ENCODE measurements around the gene ALG5.

Gene ALG5

DNA sequence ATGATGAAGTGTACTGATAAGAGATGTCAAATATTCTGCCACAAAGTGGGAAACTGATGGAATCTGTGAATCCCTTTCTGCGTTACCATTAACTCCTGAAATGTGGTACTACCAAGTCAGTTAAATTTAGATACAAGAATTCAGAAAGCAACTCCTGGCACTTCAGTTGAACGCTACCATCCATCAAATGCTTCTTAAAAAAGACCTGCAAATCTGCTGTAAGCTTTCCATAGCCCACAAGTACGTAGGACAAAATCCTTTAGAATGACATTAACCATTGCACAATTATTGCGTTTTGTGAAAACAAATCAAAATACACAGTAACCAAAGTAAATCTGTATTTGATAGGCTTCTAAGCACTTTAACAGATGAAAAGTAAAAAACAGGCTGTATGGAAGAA, 84.5 kb downstream of the ALG5 start:
- no peak overlapping the region for H3K27ac ChIP-seq (ENCODE audit: low read length)
- H3K36me3 ChIP-seq (ENCODE audit: control insufficient read depth in 1 of 2, insufficient read depth in 2 of 2, low read length in 2 of 2): no peaks in the 10 kb centered on the region
- H3K9me3 ChIP-seq (ENCODE audit: control insufficient read depth in 1 of 2, low read length in 2 of 2): no peaks in the 10 kb centered on the region
- no peaks in the 10 kb centered on the region for H3K27me3 ChIP-seq (ENCODE audit: low read depth, low read length)
- H3K4me1 ChIP-seq (ENCODE audit: control insufficient read depth in 1 of 2, insufficient read depth in 2 of 2, low read length in 2 of 2): peaks cover 3 to 24% of the 10 kb centered on the region in 2 donors
- H3K4me3 ChIP-seq (ENCODE audit: low read depth in 1 of 2, low read length in 2 of 2): no peak overlapping the region

DNA sequence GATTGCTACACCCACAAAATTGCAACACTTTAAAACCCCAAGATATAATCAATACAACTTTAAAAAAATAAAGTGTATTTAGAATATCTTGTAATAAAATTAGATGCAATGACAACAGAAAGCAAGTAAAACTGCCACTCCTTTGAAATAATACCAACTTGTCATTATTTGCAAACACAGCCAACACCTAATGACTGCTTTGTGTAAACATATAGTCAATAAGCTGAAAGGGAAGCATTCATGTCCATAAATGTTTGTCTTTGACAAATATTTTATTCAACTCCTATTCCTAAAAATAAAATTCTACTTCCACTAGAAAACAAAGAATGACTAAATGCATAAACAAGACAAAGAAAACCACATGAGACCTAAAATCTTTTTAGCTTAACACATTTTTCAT, 85.7 kb downstream of the ALG5 start:
- H3K9me3 ChIP-seq (ENCODE audit: control insufficient read depth in 1 of 2, low read length in 2 of 2): no peaks in the 10 kb centered on the region
- H3K4me1 ChIP-seq (ENCODE audit: control insufficient read depth in 1 of 2, insufficient read depth in 2 of 2, low read length in 2 of 2): peaks cover 3 to 24% of the 10 kb centered on the region in 2 donors
- H3K36me3 ChIP-seq (ENCODE audit: control insufficient read depth in 1 of 2, insufficient read depth in 2 of 2, low read length in 2 of 2): no peaks in the 10 kb centered on the region
- H3K27me3 ChIP-seq (ENCODE audit: low read depth, low read length): no peaks in the 10 kb centered on the region
- no peak overlapping the region for H3K27ac ChIP-seq (ENCODE audit: low read length)
- H3K4me3 ChIP-seq (ENCODE audit: low read depth in 1 of 2, low read length in 2 of 2): no peak overlapping the region

DNA sequence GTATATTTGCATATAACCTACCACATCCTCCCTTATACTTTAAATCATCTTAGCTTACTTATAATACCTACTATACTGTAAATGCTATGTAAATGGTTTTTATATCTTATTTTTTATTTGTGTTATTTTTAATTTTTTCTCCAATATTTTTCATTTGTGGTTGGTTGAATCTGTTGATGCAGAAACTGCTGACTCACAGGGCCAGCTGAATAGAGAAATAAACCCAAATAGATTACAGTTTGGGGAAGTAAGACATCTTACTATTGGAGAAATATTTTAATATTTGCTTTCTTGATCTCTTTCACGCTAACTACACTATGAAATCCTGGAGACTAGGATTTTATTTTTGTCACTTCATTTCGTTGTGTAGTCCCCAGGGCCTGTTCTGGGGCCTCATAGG, 86.2 kb downstream of the ALG5 start:
- no peaks in the 10 kb centered on the region for H3K9me3 ChIP-seq (ENCODE audit: control insufficient read depth in 1 of 2, low read length in 2 of 2)
- no peak overlapping the region for H3K4me3 ChIP-seq (ENCODE audit: low read depth in 1 of 2, low read length in 2 of 2)
- no peak overlapping the region for H3K27ac ChIP-seq (ENCODE audit: low read length)
- H3K4me1 ChIP-seq (ENCODE audit: control insufficient read depth in 1 of 2, insufficient read depth in 2 of 2, low read length in 2 of 2): peaks cover 3 to 20% of the 10 kb centered on the region in 2 donors
- H3K27me3 ChIP-seq (ENCODE audit: low read depth, low read length): no peaks in the 10 kb centered on the region
- H3K36me3 ChIP-seq (ENCODE audit: control insufficient read depth in 1 of 2, insufficient read depth in 2 of 2, low read length in 2 of 2): no peaks in the 10 kb centered on the region

DNA sequence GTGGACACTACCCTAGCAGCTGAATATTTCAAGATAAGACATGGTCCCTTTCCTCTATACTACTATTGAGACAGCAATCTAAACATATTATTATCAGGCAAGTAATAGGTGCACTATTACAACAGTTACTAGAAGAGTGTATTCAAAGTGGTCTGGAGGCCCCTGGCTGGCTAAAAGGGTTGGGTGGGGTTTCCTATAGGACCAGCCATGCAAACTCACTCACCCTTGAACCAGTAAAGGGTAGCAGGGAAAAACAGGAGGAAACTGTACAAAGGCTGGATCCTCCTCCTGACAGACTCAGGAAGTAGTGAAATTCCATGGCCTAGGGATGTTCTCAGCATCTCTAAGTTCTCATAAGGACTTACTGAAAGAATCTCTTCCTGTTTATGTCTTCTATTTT, 86.8 kb downstream of the ALG5 start:
- Histone ChIP-seq H3K4me3 (ENCODE audit: low read depth in 1 of 2, low read length in 2 of 2) (no peak overlapping the region), H3K27ac (ENCODE audit: low read length) (no peak overlapping the region), H3K36me3 (ENCODE audit: control insufficient read depth in 1 of 2, insufficient read depth in 2 of 2, low read length in 2 of 2) (no peaks in the 10 kb centered on the region), H3K4me1 (ENCODE audit: control insufficient read depth in 1 of 2, insufficient read depth in 2 of 2, low read length in 2 of 2) (peaks cover 0 to 14% of the 10 kb centered on the region in 2 donors), H3K27me3 (ENCODE audit: low read depth, low read length) (no peaks in the 10 kb centered on the region), H3K9me3 (ENCODE audit: control insufficient read depth in 1 of 2, low read length in 2 of 2) (no peaks in the 10 kb centered on the region)

DNA sequence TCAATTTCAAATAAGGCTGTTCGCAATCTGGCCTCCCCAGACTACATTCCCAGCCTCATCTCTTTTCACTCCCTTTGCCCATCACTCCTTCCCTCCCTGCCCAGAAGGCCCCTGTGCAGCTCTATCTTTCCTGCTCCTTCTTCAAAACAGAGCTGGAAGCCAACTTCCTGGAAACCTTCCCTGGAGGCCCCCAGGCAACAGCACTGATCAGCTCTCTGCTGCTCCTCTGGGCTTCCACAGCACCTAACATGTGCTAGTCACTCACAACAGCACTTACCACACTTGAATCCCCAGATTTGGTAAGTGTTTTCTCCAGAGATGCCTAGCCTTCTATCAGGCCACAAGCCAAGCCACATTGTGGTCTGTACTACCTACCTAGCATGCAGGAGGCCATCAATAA, 88.6 kb downstream of the ALG5 start:
- H3K9me3 ChIP-seq (ENCODE audit: control insufficient read depth in 1 of 2, low read length in 2 of 2): no peaks in the 10 kb centered on the region

DNA sequence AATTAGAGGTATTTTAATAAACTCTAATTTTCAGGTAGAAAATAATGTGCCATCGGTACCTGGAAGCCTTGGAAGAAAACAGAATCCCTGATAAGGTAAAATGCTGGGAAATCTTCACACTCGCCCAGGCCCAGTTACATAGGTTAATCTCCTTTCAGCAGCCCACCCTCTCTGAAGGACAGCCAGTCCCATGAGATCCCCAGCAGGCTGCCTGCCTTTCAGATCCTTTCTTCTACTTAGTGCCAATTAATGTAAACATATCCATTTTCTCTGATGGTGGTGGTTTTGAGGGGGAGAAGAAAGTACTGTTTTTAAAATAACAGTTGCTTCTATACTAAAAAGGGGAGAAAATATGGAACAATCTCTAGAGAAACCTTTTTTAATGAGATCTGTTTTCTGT, 91.3 kb downstream of the ALG5 start:
- H3K36me3 ChIP-seq (ENCODE audit: control insufficient read depth in 1 of 2, insufficient read depth in 2 of 2, low read length in 2 of 2): no peaks in the 10 kb centered on the region
- no peak overlapping the region for H3K27ac ChIP-seq (ENCODE audit: low read length)
- no peaks in the 10 kb centered on the region for H3K9me3 ChIP-seq (ENCODE audit: control insufficient read depth in 1 of 2, low read length in 2 of 2)
- H3K4me3 ChIP-seq (ENCODE audit: low read depth in 1 of 2, low read length in 2 of 2): no peak overlapping the region
- no peaks in the 10 kb centered on the region for H3K4me1 ChIP-seq (ENCODE audit: control insufficient read depth in 1 of 2, insufficient read depth in 2 of 2, low read length in 2 of 2)
- no peaks in the 10 kb centered on the region for H3K27me3 ChIP-seq (ENCODE audit: low read depth, low read length)

More for the DNA sequence above, 88.6 kb downstream of the ALG5 start:
- Histone ChIP-seq H3K4me3 (ENCODE audit: low read depth in 1 of 2, low read length in 2 of 2) (no peak overlapping the region), H3K36me3 (ENCODE audit: control insufficient read depth in 1 of 2, insufficient read depth in 2 of 2, low read length in 2 of 2) (no peaks in the 10 kb centered on the region), H3K27me3 (ENCODE audit: low read depth, low read length) (no peaks in the 10 kb centered on the region), H3K4me1 (ENCODE audit: control insufficient read depth in 1 of 2, insufficient read depth in 2 of 2, low read length in 2 of 2) (peaks cover 0 to 5% of the 10 kb centered on the region in 2 donors), H3K27ac (ENCODE audit: low read length) (no peak overlapping the region)

DNA sequence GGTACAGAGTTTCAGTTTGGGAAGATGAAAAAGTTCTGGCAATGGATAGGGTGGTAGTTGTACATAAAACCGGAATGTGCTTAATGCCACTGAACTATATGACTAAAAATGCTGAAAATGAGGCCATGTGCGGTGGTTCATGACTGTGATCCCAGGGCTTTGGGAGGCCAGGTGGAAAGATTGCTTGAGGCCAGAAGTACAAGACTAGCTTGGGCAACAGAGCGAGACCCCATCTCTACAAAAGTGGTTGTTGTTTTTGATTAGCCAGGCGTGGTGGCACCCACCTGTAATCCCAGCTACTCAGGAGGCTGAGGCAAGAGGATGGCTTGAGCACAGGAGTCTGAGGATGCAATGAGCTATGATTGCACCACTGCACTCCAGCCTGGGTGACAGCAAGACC, 91.9 kb downstream of the ALG5 start:
- no peak overlapping the region for H3K27ac ChIP-seq (ENCODE audit: low read length)
- H3K36me3 ChIP-seq (ENCODE audit: control insufficient read depth in 1 of 2, insufficient read depth in 2 of 2, low read length in 2 of 2): no peaks in the 10 kb centered on the region
- no peaks in the 10 kb centered on the region for H3K9me3 ChIP-seq (ENCODE audit: control insufficient read depth in 1 of 2, low read length in 2 of 2)
- H3K4me1 ChIP-seq (ENCODE audit: control insufficient read depth in 1 of 2, insufficient read depth in 2 of 2, low read length in 2 of 2): no peaks in the 10 kb centered on the region
- H3K27me3 ChIP-seq (ENCODE audit: low read depth, low read length): no peaks in the 10 kb centered on the region
- H3K4me3 ChIP-seq (ENCODE audit: low read depth in 1 of 2, low read length in 2 of 2): no peak overlapping the region

DNA sequence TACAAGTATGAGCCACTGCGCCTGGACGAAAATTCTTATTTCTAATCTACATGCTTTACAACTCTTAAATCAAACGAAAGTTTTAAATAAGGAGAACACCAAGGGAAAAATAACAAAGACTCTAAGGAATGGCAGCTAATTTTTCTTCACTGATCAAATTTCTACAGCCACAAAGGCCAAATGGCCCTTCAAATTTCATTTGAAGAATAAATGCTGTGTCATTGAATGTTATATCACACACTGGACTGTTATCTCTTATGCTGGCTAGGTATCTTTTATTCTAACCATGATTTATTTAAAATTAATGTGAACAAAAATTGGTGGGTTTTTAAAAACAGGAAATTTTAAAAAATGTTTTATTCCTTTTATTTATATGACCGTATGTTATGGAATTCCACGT, 93.2 kb downstream of the ALG5 start:
- Histone ChIP-seq H3K9me3 (ENCODE audit: control insufficient read depth in 1 of 2, low read length in 2 of 2) (no peaks in the 10 kb centered on the region), H3K27ac (ENCODE audit: low read length) (no peak overlapping the region), H3K36me3 (ENCODE audit: control insufficient read depth in 1 of 2, insufficient read depth in 2 of 2, low read length in 2 of 2) (no peaks in the 10 kb centered on the region), H3K4me1 (ENCODE audit: control insufficient read depth in 1 of 2, insufficient read depth in 2 of 2, low read length in 2 of 2) (no peaks in the 10 kb centered on the region), H3K4me3 (ENCODE audit: low read depth in 1 of 2, low read length in 2 of 2) (no peak overlapping the region), H3K27me3 (ENCODE audit: low read depth, low read length) (no peaks in the 10 kb centered on the region)

DNA sequence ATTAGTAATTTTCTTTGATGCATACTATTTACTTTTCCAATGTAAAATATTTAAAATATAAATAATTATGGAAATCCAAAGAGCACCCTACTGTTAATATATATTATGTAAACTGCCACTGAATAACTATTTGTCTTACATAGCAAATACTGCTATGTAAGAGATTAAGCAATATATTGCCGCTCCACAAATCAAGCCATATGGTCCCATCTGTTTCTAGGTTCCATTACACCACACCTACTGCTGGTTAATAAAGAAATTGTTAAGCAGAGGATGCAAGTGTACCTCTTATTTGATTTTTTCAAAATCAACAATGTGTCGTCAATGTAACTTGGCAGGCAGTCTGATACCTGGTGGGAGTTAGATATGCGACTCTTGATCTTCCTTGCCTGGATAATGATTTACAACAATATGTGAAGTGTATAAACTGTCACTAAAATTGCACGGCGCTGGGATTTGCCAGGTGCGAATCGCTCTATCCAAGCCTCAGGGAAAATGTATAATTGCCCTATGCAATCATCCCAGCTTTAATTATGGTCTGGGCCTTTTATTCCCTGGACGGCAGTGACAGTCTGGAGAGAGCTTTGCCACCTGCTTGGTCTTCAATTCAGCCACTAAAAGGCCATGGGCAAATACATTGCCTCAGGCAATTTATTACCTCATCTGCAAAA, 95.1 kb downstream of the ALG5 start:
- Histone ChIP-seq H3K4me1 (ENCODE audit: control insufficient read depth in 1 of 2, insufficient read depth in 2 of 2, low read length in 2 of 2) (no peaks in the 10 kb centered on the region), H3K4me3 (ENCODE audit: low read depth in 1 of 2, low read length in 2 of 2) (no peak overlapping the region), H3K27ac (ENCODE audit: low read length) (no peak overlapping the region), H3K9me3 (ENCODE audit: control insufficient read depth in 1 of 2, low read length in 2 of 2) (no peaks in the 10 kb centered on the region), H3K27me3 (ENCODE audit: low read depth, low read length) (no peaks in the 10 kb centered on the region), H3K36me3 (ENCODE audit: control insufficient read depth in 1 of 2, insufficient read depth in 2 of 2, low read length in 2 of 2) (no peaks in the 10 kb centered on the region)

Data from muscle layer of duodenum (tissue), 2 donors.